HG02571 (cell line): Measurements from ENCODE around the gene HID1.

Source experiments
- ATAC-seq: cut with Tn5 transposase; IDR thresholded peaks from one replicate; pipeline ENCODE4 v1.9.1; 2021; ENCODE audit warnings: mild to moderate bottlenecking, moderate library complexity; ENCODE audit not compliant: unreplicated experiment

Gene HID1

GRCh38 chr17:74950207-74950606 lies 22.4 kb downstream of the HID1 start:
- ATAC-seq: no peak

- no peak for ATAC-seq
These were observed 23.0 kb downstream of the HID1 start for GRCh38 chr17:74949455-74950115.

GRCh38 chr17:74947041-74947754 lies 25.4 kb downstream of the HID1 start:
- ATAC-seq: no peak

- no peak for ATAC-seq
These were observed 25.9 kb downstream of the HID1 start for GRCh38 chr17:74946641-74947040.

GRCh38 chr17:74945543-74945942 lies 27.0 kb downstream of the HID1 start:
- no peak for ATAC-seq

GRCh38 chr17:74943808-74944522 lies 28.6 kb downstream of the HID1 start:
- no peak for ATAC-seq

GRCh38 chr17:74941128-74941725 lies 31.3 kb downstream of the HID1 start:
- ATAC-seq: no peak

- no peak for ATAC-seq
These were observed 33.0 kb downstream of the HID1 start for GRCh38 chr17:74939534-74939933.

GRCh38 chr17:74938194-74938950 lies 34.2 kb downstream of the HID1 start:
- ATAC-seq: no peak

GRCh38 chr17:74937064-74938051 lies 35.2 kb downstream of the HID1 start:
- no peak for ATAC-seq

GRCh38 chr17:74936470-74936799 lies 36.1 kb downstream of the HID1 start:
- no peak for ATAC-seq

GRCh38 chr17:74935585-74936469 lies 36.7 kb downstream of the HID1 start, which contains the start of gene OTOP3:
OTOP3 (plus strand) TSS chr17:74935898; CDS start chr17:74935922, 24 bp downstream.
- ATAC-seq: no peak

GRCh38 chr17:74935048-74935447 lies 37.5 kb downstream of the HID1 start:
- no peak for ATAC-seq

GRCh38 chr17:74930535-74931036 lies 42.0 kb downstream of the HID1 start:
- no peak for ATAC-seq

- ATAC-seq: no peak
These were observed 43.8 kb downstream of the HID1 start for GRCh38 chr17:74928786-74929185.

GRCh38 chr17:74925242-74925641 lies 47.3 kb downstream of the HID1 start:
- ATAC-seq: no peak

- no peak for ATAC-seq
These were observed 48.2 kb downstream of the HID1 start, which contains the start of gene OTOP2 for GRCh38 chr17:74924250-74924948. OTOP2 (plus strand) TSS chr17:74924273; CDS start chr17:74924633, 360 bp downstream.
